Measurements from ENCODE around the gene CYCS.

The CYCS gene

GRCh38 chr7:25101817-25102216 is 23.2 kb downstream of the CYCS start:
- no peak for TF ChIP-seq CTCF (IDR thresholded peaks at IDR 0.05; ENCODE audit: extremely low read depth, missing control alignments)

GRCh38 chr7:25098096-25099046 is 26.7 kb downstream of the CYCS start:
- TF ChIP-seq CTCF (IDR thresholded peaks at IDR 0.05; ENCODE audit: extremely low read depth, missing control alignments) = peak; percentile 93
- peak; percentile 69 for DNase-seq (ENCODE audit: low spot score)

More at GRCh38 chr7:25101817-25102216, 23.2 kb downstream of the CYCS start:
- no peak for DNase-seq (ENCODE audit: low spot score)

GRCh38 chr7:25095516-25096345 is 29.3 kb downstream of the CYCS start:
- TF ChIP-seq CTCF (IDR thresholded peaks at IDR 0.05; ENCODE audit: extremely low read depth, missing control alignments) = no peak
- no peak for DNase-seq (ENCODE audit: low spot score)

DNA sequence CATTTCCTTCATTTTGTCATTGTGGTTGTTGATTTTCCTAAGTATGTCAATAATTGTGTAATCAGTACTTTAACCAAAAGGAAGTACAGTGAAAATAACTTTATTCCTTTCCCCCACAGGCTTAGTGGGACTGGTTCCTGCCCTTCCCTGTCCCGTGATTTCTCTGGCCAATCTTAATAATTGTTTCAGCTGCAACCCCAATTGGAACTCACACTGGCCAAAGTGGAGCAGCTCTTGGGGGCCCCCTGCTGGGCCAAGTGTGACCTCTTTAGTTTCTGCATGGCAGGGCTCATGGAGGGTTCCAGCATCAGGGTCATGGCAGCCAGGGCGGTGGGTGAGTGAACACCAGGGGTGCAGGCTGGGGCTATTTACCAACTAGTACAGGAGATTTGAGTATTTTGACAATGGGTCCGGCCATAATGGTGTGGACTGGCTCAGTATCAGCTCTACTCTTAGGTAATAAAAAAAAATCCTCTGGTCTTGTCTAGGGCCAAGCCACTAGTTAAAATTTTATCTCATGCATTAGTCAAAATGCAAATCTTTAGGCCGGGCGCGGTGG is 31.7 kb downstream of the CYCS start:
- DNase-seq (ENCODE audit: low spot score) = peak; percentile 77

GRCh38 chr7:25091779-25092178 is 33.3 kb downstream of the CYCS start:
- no peak for TF ChIP-seq CTCF (IDR thresholded peaks at IDR 0.05; ENCODE audit: extremely low read depth, missing control alignments)
- DNase-seq (ENCODE audit: low spot score) = no peak

More for the DNA sequence above, 31.7 kb downstream of the CYCS start:
- TF ChIP-seq CTCF (IDR thresholded peaks at IDR 0.05; ENCODE audit: extremely low read depth, missing control alignments) = peak; percentile 67

- DNase-seq (ENCODE audit: low spot score) = no peak
- no peak for TF ChIP-seq CTCF (IDR thresholded peaks at IDR 0.05; ENCODE audit: extremely low read depth, missing control alignments)
Measured at GRCh38 chr7:25091176-25091575, 33.9 kb downstream of the CYCS start.

All from GM20000 (cell line).